Gastrocnemius medialis (tissue), 4 donors: ENCODE measurements around the gene SYT13. TPM values are rescaled to one million over a fixed set of nuclear protein-coding genes. Genes with fewer than 3 reads are reported as not detected.

ENCODE experiments used
- ATAC-seq, 2 donors: fragments of 150-250 bp; one replicate each; pipeline ENCODE4 v1.9.1; 2016
- DNase-seq, 2 donors: peaks; one replicate each; pipeline ENCODE4 v3.0.0-alpha.2; 2019
- H3K27ac ChIP-seq, 4 donors: fragments of 200-600 bp; sonication (generic); 1 replicate in 1 of 4; 2 replicates in 3 of 4; pipeline ENCODE4 v1.5.1; 2016 to 2018; ENCODE audit warnings: mild to moderate bottlenecking in 2 of 4, moderate library complexity in 1 of 4
- H3K27me3 ChIP-seq, 3 donors: fragments of 200-600 bp; sonication (generic) in 2 of 3; 1 replicate in 1 of 3; 2 replicates in 2 of 3; pipeline versions ENCODE4 v1.5.1 to v1.6.0; 2016 to 2019; ENCODE audit warnings: mild to moderate bottlenecking in 1 of 3, moderate library complexity in 1 of 3
- H3K36me3 ChIP-seq, 2 donors: fragments of 200-600 bp; sonication (generic) in 1 of 2; one replicate each; pipeline ENCODE4 v1.5.1; 2017 to 2018
- H3K4me1 ChIP-seq, 2 donors: fragments of 200-600 bp; sonication (generic) in 1 of 2; one replicate each; pipeline ENCODE4 v1.5.1; 2016 to 2017; ENCODE audit warnings: mild to moderate bottlenecking in 2 of 2
- H3K4me3 ChIP-seq, 4 donors: fragments of 200-600 bp; sonication (generic) in 3 of 4; 1 replicate in 1 of 4; 2 replicates in 3 of 4; pipeline ENCODE4 v1.5.1; 2016 to 2019; ENCODE audit warnings: mild to moderate bottlenecking in 2 of 4
- H3K9me3 ChIP-seq, 3 donors: fragments of 200-600 bp; sonication (generic) in 2 of 3; 1 replicate in 1 of 3; 2 replicates in 2 of 3; pipeline ENCODE4 v1.5.1; 2016 to 2019
- CTCF ChIP-seq, 5 experiments: fragments of 450-650 bp in 3 of 5; fragments of 200-600 bp in 2 of 5; sonication (generic) in 2 of 5; IDR thresholded peaks in 4 of 5; conservative IDR thresholded peaks in 1 of 5; 1 replicate in 4 of 5; 2 replicates in 1 of 5; pipeline ENCODE4 v1.5.1; 2016 to 2019; ENCODE audit warnings: antibody characterized with exemption in 5 of 5, mild to moderate bottlenecking in 3 of 5, moderate library complexity in 3 of 5
- POLR2A ChIP-seq, 2 donors: fragments of 450-650 bp; IDR thresholded peaks; one replicate each; pipeline ENCODE4 v1.6.1; 2017; ENCODE audit warnings: antibody characterized with exemption in 2 of 2, mild to moderate bottlenecking in 2 of 2, moderate library complexity in 2 of 2
- in situ Hi-C, 4 donors: fragments of 200-750 bp; cut with MboI; loops; one replicate each; pipeline versions ENCODE4 v1.15.0 to v1.8.0; 2017; ENCODE audit warnings: low sequenced_read_pairs in 4 of 4
- intact Hi-C: fragments of 100-400 bp; cut with DNase I; formaldehyde crosslinking; loops from one replicate; pipeline ENCODE4 v1.15.1; 2023; ENCODE audit warnings: low total_unique reads
- total RNA-seq, 4 donors: library from RNA; depleted of rRNA; stranded (reverse); fragments of >200 nt; gene quantifications; one replicate each; pipeline versions ENCODE4 v1.1.0 to v1.2.3, GENCODE V29; 2016

Gene SYT13
- total RNA-seq, 4 donors from 2014 or later, result 0.15 TPM; not detected in 3

GRCh38 chr11:45267052-45267451 is 19.1 kb downstream of the SYT13 start:
- no peaks in the 10 kb centered on the region for H3K36me3 ChIP-seq
- intact Hi-C loops (no loop called here), in situ Hi-C loops (no loop called here)
- no peak for TF ChIP-seq POLR2A (IDR thresholded peaks at IDR 0.05)
- TF ChIP-seq CTCF (IDR thresholded peaks at IDR 0.05 in 4 of 5, conservative IDR thresholded peaks at IDR 0.05 in 1 of 5), result no peak
- no peak for DNase-seq
- peaks cover 0 to 9% (median 1%) of the 10 kb centered on the region in 3 donors for H3K27me3 ChIP-seq
- H3K4me1 ChIP-seq, result no peaks in the 10 kb centered on the region
- no peak overlapping the region for H3K4me3 ChIP-seq
- H3K27ac ChIP-seq, result no peak overlapping the region
- no peaks in the 10 kb centered on the region for H3K9me3 ChIP-seq
- ATAC-seq, result no peak

- no peaks in the 10 kb centered on the region for H3K36me3 ChIP-seq
- no peak overlapping the region for H3K27ac ChIP-seq
- intact Hi-C loops, result no loop called here
- in situ Hi-C loops, result no loop called here
- no peaks in the 10 kb centered on the region for H3K9me3 ChIP-seq
- TF ChIP-seq CTCF (IDR thresholded peaks at IDR 0.05 in 4 of 5, conservative IDR thresholded peaks at IDR 0.05 in 1 of 5) (no peak), POLR2A (IDR thresholded peaks at IDR 0.05) (no peak)
- DNase-seq, result no peak
- ATAC-seq, result no peak
- no peak overlapping the region for H3K4me3 ChIP-seq
- H3K4me1 ChIP-seq, result no peaks in the 10 kb centered on the region
- peaks cover 0 to 9% (median 5%) of the 10 kb centered on the region in 3 donors for H3K27me3 ChIP-seq
Measured at GRCh38 chr11:45266676-45267020, 19.5 kb downstream of the SYT13 start.

GRCh38 chr11:45265969-45266675 is 20.0 kb downstream of the SYT13 start:
- Histone ChIP-seq H3K27me3 (peaks cover 0 to 14% (median 7%) of the 10 kb centered on the region in 3 donors), H3K36me3 (no peaks in the 10 kb centered on the region), H3K4me1 (no peaks in the 10 kb centered on the region), H3K4me3 (no peak overlapping the region), H3K27ac (no peak overlapping the region), H3K9me3 (no peaks in the 10 kb centered on the region)
- ATAC-seq, result no peak
- intact Hi-C loops (no loop called here), in situ Hi-C loops (no loop called here)
- no peak for DNase-seq
- TF ChIP-seq CTCF (IDR thresholded peaks at IDR 0.05 in 4 of 5, conservative IDR thresholded peaks at IDR 0.05 in 1 of 5) (no peak), POLR2A (IDR thresholded peaks at IDR 0.05) (no peak)

DNA sequence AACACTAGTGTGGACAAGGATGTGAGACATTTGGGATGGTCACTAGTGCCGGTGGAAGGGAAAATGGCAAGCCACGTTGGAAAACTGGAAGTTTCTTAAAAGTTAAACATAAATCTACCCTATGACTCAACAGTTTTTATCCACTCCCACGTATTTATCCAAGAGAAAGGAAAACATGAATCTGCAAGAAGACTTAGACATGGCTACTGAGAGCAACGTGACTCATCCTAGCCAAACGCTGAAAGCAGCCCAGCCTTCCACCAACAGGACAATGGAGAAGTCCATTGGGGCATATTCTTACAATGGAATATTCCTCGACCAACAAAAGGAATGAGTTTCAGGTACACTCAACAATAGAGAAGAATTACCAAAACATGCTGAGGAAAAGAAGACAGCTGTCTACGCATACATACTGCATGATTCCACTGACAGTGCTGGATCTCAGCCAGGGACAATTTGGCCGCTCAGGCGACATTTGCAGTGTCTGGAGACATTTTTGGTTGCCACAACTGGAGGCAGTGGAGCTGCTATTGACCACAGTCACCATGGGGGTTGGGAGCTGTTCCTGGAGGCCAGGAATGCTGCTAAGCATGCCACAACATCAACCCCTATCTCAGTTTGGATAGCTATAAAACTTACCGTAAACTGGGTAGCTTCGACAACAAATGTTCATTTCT is 21.2 kb downstream of the SYT13 start:
- TF ChIP-seq POLR2A (IDR thresholded peaks at IDR 0.05), result no peak
- TF ChIP-seq CTCF (IDR thresholded peaks at IDR 0.05 in 4 of 5, conservative IDR thresholded peaks at IDR 0.05 in 1 of 5), result no peak
- H3K27me3 ChIP-seq, result peaks cover 0 to 22% (median 7%) of the 10 kb centered on the region in 3 donors
- in situ Hi-C loops, result no loop called here

More for the DNA sequence above, 21.2 kb downstream of the SYT13 start:
- no peaks in the 10 kb centered on the region for H3K9me3 ChIP-seq
- H3K4me3 ChIP-seq, result no peak overlapping the region
- H3K36me3 ChIP-seq, result no peaks in the 10 kb centered on the region
- H3K4me1 ChIP-seq, result no peaks in the 10 kb centered on the region
- no peak for ATAC-seq
- H3K27ac ChIP-seq, result no peak overlapping the region
- intact Hi-C loops, result no loop called here
- no peak for DNase-seq
